Activated T-cell treated with anti-CD3 and anti-CD28 coated beads, Interleukin-2, amount 50 U/mL, for 4 hours (primary cell): Measurements from ENCODE around the gene TMEM158. TPM values are rescaled to one million over a fixed set of nuclear protein-coding genes. Genes with fewer than 3 reads are reported as not detected.

ENCODE experiments used
- ATAC-seq, 2 donors: fragments of 200-7000 bp; cut with Tn5 transposase; one replicate each; pipeline ENCODE4 v1.10.0; 2021
- DNase-seq: peaks from one replicate; pipeline ENCODE4 v3.0.0-alpha.2; 2020
- H3K27me3 Mint-ChIP-seq: one replicate; pipeline ENCODE4 v1.8.0; 2021; ENCODE audit warnings: low read depth, mixed read lengths
- H3K36me3 Mint-ChIP-seq: one replicate; pipeline ENCODE4 v1.8.0; 2022; ENCODE audit warnings: mixed read lengths; ENCODE audit not compliant: insufficient read depth
- H3K4me1 Mint-ChIP-seq: one replicate; pipeline ENCODE4 v1.8.0; 2021; ENCODE audit warnings: low read depth, mixed read lengths
- H3K4me3 Mint-ChIP-seq: one replicate; pipeline ENCODE4 v1.8.0; 2021; ENCODE audit warnings: mild to moderate bottlenecking, moderate library complexity, mixed read lengths
- H3K9me3 Mint-ChIP-seq: one replicate; pipeline ENCODE4 v1.8.0; 2021; ENCODE audit warnings: mixed read lengths
- total RNA-seq, 3 donors: library from RNA; stranded (reverse); gene quantifications; one replicate each; pipeline ENCODE4 v1.2.1, GENCODE V29; 2021

TMEM158 gene
- total RNA-seq, 3 donors from 2014 or later: 0.21 to 0.89 TPM; not detected in 1

DNA sequence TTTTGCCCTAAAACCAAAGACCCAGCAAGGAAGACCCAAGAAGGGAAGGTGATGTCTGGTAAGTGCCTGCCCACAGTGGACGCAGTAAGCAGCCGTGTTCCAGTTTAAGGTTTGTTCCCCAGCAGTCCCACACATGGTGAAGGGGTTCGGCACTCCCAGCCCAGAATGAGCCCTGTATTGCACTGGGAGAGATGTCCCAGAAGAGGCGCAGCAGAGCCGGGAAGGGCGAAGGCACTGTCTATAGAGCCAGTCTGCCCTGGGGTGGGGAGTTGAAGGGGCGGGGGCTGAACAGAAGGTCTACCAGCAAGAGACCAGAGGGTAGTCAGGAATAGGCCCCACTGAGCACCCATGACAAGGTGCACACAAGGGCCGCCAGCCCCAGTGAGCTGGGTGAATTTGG, 6.4 kb downstream of the TMEM158 start:
- Mint-ChIP-seq H3K4me1 (peaks cover 7% of the 10 kb centered on the region), H3K4me3 (no peak overlapping the region), H3K27me3 (peaks cover 49% of the 10 kb centered on the region), H3K9me3 (no peaks in the 10 kb centered on the region), H3K36me3 (no peaks in the 10 kb centered on the region)
- ATAC-seq (no peak), DNase-seq (no peak)

DNA sequence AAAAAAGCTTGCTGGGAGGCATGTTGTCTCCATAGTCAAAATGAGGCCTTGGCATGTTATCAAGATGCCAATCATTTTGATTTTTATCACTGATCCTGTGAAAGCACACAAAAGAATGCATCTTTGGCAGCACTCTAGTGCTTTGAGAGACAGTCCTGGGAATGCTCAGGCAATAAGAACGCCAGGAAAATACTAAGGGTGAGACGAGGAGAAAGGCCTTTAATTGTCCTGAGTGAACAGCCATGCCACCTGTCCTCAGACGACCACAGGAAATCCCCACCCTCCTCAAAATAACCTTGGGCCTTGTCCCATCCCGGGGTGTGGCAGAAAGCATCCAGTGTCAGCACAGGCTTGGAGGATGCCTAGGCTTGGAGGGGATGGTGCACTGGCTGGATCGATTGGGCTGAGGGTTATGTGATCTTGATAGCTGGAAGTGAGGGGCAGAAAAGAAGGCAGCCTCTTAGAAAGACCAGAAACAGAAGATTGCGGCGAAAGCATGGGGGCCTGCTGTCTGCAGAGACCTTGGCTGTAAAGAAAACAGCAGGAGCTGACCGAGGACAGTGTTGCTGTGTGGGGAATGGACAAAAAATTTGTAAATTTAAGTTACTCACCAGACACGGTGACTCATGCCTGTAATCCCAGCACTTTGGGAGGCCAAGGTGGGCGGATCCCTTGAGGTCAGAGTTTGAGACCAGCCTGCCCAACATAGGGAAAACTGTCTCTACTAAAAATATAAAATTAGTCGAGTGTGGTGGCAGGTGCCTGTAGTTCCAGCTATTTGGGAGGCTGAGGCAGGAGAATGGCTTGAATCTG, 7.3 kb downstream of the TMEM158 start:
- Mint-ChIP-seq H3K4me1 (no peaks in the 10 kb centered on the region), H3K4me3 (no peak overlapping the region), H3K9me3 (no peaks in the 10 kb centered on the region), H3K36me3 (no peaks in the 10 kb centered on the region), H3K27me3 (peaks cover 41% of the 10 kb centered on the region)
- DNase-seq (no peak), ATAC-seq (no peak)

DNA sequence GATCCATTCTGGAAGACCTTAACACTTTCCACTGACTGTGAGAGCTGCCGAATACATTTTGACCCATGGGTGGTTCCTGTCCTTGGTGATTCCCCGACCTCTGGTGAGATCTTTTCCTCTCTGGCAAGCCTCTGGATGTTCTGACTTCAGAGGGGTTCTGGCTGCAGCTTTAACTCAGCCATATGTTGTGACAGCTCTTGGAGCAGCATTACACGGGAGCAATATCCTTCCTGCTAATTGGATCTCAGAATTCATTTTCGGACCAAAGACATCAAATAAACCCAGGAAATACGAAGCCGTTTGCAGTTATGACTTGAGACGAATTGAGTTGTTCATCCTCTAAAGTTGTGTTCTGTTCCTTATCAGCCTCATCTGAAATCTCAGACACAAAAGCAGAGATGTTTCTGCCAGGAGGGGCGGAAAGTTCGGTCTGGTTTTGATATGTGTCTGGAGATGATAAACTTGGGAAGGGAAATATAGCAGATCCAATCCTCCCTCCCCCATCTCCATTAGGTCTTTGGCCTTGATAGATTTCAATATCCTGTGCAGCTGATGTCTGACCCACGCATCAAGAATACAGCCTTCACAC, 10.0 kb downstream of the TMEM158 start:
- Mint-ChIP-seq H3K27me3 (peaks cover 33% of the 10 kb centered on the region), H3K4me1 (no peaks in the 10 kb centered on the region), H3K4me3 (no peak overlapping the region), H3K36me3 (no peaks in the 10 kb centered on the region), H3K9me3 (no peaks in the 10 kb centered on the region)
- DNase-seq (no peak), ATAC-seq (no peak)

DNA sequence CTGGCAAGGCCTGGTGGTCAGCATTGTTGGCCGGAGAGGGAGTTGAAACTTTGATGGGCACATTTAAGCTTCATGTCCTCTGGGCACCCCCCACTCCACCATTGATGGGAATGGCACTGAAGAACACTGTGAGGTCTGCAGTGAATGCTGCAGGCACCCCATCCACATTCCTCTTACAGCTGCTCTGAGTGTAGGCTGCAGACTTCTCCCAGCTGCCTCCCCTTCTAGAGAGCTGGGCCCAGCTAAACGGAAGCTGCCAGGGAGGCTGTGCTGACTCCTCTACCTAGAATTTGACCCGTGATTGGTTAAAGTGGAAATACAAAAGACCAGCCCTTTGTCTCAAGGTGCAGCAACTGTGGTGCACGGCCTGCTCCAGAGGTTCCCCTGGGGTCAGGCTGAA, 10.6 kb downstream of the TMEM158 start:
- H3K9me3 Mint-ChIP-seq: no peaks in the 10 kb centered on the region
- H3K27me3 Mint-ChIP-seq: peaks cover 35% of the 10 kb centered on the region
- no peaks in the 10 kb centered on the region for H3K36me3 Mint-ChIP-seq
- H3K4me3 Mint-ChIP-seq: no peak overlapping the region
- H3K4me1 Mint-ChIP-seq: peaks cover 2% of the 10 kb centered on the region
- DNase-seq: no peak
- ATAC-seq: no peak

DNA sequence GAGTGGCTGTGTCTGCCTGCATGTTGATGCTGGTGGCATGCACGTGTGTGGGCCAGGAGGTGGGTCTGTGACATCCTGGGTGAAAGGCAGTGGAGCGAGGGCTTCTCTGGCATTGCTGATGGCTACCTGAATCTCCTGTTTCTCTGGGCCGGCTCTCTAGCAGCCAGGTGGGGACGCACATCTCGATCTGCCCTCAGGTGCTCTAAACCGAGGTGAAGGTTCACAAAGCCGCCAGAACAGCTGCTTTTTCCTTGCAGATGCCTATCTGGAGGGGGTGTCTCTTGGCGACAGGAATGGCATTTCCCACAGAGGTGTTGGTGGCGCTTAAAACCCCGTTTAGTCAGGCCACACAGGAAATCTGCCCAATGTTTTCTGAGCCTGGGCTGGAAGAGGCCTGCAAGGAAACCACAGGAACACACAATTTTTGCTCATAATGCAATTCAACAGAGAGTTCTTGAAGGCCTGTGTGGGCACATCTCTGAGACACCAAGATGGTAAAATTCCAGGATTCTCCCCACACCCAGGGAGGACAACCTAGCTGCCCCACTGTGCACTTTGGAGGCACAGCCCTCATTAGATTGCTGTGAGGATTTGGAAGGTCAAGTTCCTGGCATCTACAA, 11.9 kb downstream of the TMEM158 start:
- Mint-ChIP-seq H3K4me3 (no peak overlapping the region), H3K27me3 (peaks cover 31% of the 10 kb centered on the region), H3K4me1 (peaks cover 2% of the 10 kb centered on the region), H3K9me3 (no peaks in the 10 kb centered on the region), H3K36me3 (no peaks in the 10 kb centered on the region)
- DNase-seq (no peak), ATAC-seq (no peak)

DNA sequence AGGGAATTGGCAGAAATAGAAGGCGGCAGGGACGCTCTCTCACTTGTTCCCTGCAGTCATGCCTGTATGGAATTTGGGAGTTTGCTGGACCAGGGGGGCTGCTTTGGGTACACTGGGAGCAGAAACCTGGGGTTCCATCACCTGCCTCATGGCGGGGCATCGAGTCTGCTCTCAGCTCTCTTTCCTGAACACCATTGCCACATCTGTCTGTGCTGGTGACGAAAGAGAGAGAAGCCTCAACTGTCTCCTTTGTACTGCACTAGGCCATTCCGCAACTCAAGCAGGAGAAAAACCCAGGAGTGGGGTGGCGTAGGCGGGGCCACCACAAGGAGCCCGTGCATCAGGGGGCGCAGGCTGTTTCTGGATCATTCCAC, 14.0 kb downstream of the TMEM158 start:
- DNase-seq (no peak), ATAC-seq (no peak)
- H3K4me1 Mint-ChIP-seq: peaks cover 11% of the 10 kb centered on the region
- H3K9me3 Mint-ChIP-seq: no peaks in the 10 kb centered on the region
- no peak overlapping the region for H3K4me3 Mint-ChIP-seq
- peaks cover 22% of the 10 kb centered on the region for H3K27me3 Mint-ChIP-seq
- no peaks in the 10 kb centered on the region for H3K36me3 Mint-ChIP-seq

DNA sequence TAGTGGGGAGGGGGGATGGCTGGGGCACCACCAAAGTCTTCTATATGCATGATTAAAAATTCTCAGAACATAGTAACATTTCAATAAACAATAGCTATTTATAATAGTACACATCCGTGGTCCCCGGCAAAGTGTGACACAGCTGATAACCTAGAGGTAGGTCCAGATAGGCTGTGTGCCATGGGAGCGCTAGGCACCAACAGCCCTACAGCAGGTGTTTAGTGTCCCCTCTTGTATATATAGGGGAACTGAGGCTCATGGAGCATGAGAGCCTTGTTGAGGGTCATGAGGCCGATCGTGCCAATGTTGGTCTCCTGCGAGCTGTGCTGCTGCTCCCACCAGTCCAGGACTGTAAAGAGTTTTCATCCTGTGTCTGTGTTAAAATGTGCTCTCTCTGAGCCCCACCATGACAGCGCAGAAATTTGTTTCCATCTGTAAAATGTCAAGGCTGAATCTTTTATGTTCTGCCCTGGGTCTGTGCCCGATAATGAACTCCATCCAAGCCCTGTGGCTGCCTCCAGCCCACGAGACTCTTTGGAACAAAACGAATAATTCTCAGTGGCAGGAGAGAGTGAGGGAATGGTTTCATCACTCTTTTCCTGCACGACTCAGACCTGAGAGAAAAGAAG, 14.5 kb downstream of the TMEM158 start:
- no peaks in the 10 kb centered on the region for H3K9me3 Mint-ChIP-seq
- H3K27me3 Mint-ChIP-seq: peaks cover 22% of the 10 kb centered on the region
- peaks cover 11% of the 10 kb centered on the region for H3K4me1 Mint-ChIP-seq
- H3K36me3 Mint-ChIP-seq: no peaks in the 10 kb centered on the region
- H3K4me3 Mint-ChIP-seq: no peak overlapping the region
- ATAC-seq (no peak), DNase-seq (no peak)

DNA sequence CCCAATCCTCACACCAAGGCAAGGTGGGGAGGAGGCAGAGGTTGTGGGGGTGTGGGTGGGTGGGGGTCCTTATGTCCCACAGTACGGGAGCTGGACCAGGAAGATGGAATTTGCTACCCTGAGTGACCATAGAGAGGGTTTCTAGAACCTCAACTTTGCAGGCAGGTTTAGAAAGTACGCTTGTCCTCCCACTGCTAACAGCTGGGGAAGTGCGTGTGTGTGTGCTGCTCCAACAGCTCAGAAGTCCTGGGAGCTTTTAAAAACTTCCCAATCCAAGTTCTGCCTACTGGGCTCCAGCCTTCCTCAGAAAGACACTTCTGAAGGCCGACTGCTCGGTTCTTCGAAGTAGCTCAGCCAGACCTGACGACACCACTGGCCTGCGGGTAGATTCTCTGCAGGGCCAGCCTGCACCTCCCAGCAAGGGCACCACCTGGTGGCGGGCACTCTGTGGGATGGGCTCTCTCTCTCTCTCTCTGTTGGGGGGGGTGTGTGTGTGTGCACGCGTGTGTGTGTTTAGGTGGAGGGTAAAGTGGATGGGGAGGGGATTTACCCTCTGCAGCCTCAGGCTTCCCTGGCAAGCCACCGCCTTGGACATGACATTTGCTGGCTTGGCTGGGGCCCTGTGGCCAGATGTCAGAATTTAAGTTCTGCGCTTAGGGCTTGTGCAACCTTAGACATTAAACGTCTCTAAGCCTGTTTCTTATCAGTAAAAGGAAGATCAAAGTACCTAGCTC, 15.6 kb downstream of the TMEM158 start:
- peak; percentile 83 for DNase-seq
- H3K36me3 Mint-ChIP-seq: no peaks in the 10 kb centered on the region
- H3K9me3 Mint-ChIP-seq: no peaks in the 10 kb centered on the region
- H3K27me3 Mint-ChIP-seq: peaks cover 18% of the 10 kb centered on the region
- peaks cover 11% of the 10 kb centered on the region for H3K4me1 Mint-ChIP-seq
- no peak overlapping the region for H3K4me3 Mint-ChIP-seq
- peak; percentile 91 for ATAC-seq

DNA sequence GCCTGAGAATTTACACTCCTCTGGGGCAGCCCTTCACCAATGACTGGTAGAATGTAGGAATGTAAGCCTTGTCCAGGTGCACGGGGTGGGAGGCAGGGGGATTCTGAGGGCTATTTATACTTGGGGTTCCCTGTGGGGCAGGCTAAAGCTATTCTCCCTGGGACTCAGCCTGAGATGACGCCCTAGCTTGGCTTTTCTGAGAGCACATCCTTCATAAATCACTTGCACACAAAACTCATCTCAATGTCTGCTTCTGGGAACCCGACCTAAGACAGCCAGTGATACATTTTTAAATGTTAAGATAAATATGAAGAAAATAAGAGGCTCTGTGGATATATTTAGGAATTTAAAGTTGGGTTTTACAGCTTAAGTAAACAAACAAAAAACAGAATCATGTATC, 16.6 kb downstream of the TMEM158 start:
- no peak overlapping the region for H3K4me3 Mint-ChIP-seq
- peaks cover 18% of the 10 kb centered on the region for H3K27me3 Mint-ChIP-seq
- H3K4me1 Mint-ChIP-seq: peaks cover 11% of the 10 kb centered on the region
- no peaks in the 10 kb centered on the region for H3K36me3 Mint-ChIP-seq
- ATAC-seq: no peak
- no peaks in the 10 kb centered on the region for H3K9me3 Mint-ChIP-seq
- DNase-seq: no peak

DNA sequence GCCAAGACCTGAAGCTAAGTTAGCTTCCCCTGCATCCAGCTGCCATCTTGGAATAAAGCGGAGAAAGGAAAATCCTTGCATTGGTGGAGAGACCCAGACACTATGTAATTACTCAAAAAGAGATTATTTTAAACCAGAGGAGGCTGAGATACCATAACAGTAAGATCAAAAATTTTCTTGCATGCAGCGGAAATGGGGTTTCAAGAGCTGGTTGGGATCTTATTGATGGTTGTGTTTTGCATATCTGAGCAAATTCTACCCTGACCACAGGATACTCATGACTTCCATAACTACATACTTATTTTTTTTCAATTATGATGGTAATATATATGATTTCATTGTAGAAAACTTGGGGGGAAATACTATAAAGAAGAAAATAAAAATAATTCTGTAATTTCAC, 17.5 kb downstream of the TMEM158 start:
- peaks cover 11% of the 10 kb centered on the region for H3K4me1 Mint-ChIP-seq
- peaks cover 18% of the 10 kb centered on the region for H3K27me3 Mint-ChIP-seq
- no peaks in the 10 kb centered on the region for H3K9me3 Mint-ChIP-seq
- H3K4me3 Mint-ChIP-seq: no peak overlapping the region
- DNase-seq: no peak
- no peaks in the 10 kb centered on the region for H3K36me3 Mint-ChIP-seq
- peak; percentile 62 to 63 for ATAC-seq

DNA sequence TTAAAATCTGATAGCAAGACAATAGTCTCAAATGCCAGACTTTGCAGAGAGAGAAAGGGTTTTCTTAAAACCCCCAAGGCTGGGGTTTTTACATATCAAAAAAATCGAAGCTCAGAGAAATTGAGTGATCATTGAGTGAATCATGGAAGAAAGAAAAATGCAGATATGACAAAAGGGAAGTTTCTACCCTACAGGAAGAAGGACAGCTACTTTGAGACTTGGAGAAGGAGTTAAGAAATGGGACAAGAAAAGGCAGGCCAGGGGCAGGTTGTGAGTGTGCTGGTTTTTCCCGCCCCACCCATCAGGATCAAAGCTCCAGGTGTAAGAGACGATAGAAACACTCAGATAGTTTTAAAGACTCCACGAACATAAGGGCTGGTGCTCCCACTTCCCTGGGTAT, 18.6 kb downstream of the TMEM158 start:
- Mint-ChIP-seq H3K4me1 (peaks cover 11% of the 10 kb centered on the region), H3K9me3 (no peaks in the 10 kb centered on the region), H3K4me3 (no peak overlapping the region), H3K27me3 (peaks cover 16% of the 10 kb centered on the region), H3K36me3 (no peaks in the 10 kb centered on the region)
- no peak for DNase-seq
- ATAC-seq: no peak

DNA sequence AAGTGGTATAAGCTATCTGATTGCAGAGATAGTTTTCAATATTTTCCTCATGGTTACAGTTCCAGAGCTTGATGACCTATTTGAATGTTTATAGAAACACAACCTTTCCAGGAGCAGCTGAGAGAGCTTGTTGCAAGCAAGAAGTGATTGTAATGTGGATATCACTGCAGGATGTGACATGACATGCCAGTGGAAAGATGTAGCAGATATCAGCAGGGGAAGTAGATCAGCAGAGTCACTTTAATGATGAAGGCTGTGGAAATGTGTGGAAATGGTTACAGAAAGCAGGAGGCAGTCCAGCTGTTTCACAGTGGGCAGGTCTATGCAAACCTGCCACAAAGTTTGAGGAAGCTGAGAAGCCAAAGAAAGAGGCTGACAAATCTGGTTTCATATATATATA, 21.0 kb downstream of the TMEM158 start:
- H3K4me1 Mint-ChIP-seq: peaks cover 9% of the 10 kb centered on the region
- no peaks in the 10 kb centered on the region for H3K27me3 Mint-ChIP-seq
- no peak for ATAC-seq
- H3K4me3 Mint-ChIP-seq: no peak overlapping the region
- no peaks in the 10 kb centered on the region for H3K9me3 Mint-ChIP-seq
- H3K36me3 Mint-ChIP-seq: no peaks in the 10 kb centered on the region
- DNase-seq: no peak

DNA sequence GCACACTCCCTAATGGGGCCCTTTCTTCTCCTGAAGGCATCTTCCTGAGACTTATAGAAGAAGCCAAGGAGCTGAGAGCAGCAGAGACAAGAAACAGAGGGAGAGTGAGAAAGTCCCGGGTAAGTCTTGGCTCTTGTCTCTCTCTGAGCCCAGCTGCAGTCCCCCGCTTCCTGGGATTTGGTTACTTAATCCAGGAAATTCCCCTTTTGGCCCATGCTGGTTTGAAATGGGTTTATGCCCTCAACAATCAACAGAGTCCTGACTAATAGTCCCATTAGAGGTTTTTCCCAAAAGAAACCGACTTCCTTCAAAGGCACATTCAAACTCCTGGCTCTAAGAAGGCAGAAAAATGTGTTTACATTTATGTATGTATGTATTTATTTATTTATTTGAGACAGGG, 22.0 kb downstream of the TMEM158 start:
- Mint-ChIP-seq H3K27me3 (no peaks in the 10 kb centered on the region), H3K36me3 (no peaks in the 10 kb centered on the region), H3K4me3 (no peak overlapping the region), H3K4me1 (peaks cover 9% of the 10 kb centered on the region), H3K9me3 (no peaks in the 10 kb centered on the region)
- no peak for ATAC-seq
- no peak for DNase-seq
